Activated CD4-positive, CD25-positive, alpha-beta regulatory T cell treated with anti-CD3 and anti-CD28 coated beads, Interleukin-2, amount 50 U/mL, for 72 hours (primary cell): ENCODE results near the gene KDM6A.
"Not testable (repeated sequence)": the region's sequence is repeated elsewhere in the genome, so short reads cannot be mapped to it uniquely, and the experiment has no call there.

Experiments used
- DNase-seq: peaks from one replicate; pipeline ENCODE4 v3.0.0; 2021

KDM6A gene

DNA sequence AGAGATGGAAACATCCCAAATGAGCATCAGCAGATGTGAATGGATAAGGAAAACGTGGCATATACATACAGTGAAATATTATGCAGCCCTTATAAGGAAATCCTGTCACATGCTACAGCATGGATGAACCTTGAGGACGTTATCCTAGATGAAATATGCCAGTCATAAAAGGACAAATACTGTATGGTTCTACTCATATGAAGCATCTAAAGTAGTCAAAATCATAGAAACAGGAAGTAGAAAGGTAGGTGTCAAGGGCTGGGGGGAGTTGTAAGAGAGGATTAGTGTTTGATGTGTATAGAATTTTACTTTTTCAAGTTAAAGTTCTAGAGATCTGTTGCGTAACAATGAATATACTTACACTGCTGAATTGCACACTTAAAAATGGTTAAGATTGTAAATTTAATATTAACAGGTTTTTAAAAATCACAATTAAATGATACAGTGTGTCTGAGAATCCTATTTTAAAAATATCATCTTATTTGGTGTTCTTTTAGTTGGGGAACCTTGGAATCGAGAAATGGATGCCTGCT lies 58.5 kb downstream of the KDM6A start:
- DNase-seq: no peak

DNA sequence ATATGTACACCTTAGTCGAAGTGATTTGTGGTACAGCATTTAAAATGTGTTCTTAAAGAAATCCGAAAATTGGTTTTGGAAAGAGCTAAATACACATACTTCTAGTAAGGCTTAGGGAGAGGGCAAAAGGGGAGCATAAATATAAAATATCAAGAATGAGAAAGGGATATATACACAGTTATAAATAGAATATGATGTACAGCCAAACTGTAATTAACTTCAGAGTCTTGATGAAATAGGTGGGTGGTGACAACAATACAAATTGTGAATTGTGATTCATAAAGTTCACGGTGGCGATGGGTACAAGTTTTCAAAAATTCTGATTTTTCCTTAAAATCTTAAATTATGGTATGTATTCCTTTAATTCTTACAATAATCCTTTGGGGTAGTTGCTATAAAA lies 62.2 kb downstream of the KDM6A start:
- no peak for DNase-seq

DNA sequence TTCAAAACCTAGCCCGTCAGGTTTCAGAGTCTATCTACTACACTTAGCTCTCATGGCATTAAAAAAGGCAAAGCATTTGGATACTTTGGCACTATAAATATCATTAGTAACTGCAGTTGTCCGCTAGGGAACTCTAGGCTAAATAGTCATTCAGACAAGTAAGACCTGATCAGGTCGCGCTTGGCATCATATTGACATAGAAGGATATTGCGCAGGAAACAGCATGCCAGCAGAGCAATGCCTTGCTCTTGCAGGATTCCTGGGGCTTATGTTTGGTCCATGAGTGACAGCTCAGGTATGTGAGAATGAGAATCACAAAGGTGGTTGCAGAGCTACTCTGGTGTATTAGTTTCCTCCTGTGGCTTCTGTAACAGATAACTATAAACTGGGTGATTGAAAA lies 62.7 kb downstream of the KDM6A start:
- no peak for DNase-seq

GRCh38 chrX:44937606-44938005 lies 64.6 kb downstream of the KDM6A start:
- no peak for DNase-seq

DNA sequence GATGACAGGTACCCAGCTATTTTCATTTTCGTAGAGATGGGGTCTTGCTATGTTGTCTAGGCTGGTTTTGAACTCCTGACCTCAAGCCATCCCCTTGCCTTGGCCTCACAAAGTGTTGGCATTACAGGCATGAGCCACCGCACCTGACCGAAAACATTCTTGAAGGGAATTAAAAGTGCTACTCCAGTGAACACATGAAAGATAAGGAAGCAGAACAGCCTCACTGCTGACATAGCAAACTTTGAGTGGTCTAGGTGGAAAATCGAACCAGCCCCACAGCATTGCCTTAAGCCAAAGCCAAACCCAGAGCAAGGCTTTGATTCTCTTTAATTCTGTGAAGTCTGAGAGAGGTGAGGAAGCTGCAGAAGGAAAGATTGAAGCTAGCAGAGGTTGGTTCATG lies 65.1 kb downstream of the KDM6A start:
- no peak for DNase-seq

DNA sequence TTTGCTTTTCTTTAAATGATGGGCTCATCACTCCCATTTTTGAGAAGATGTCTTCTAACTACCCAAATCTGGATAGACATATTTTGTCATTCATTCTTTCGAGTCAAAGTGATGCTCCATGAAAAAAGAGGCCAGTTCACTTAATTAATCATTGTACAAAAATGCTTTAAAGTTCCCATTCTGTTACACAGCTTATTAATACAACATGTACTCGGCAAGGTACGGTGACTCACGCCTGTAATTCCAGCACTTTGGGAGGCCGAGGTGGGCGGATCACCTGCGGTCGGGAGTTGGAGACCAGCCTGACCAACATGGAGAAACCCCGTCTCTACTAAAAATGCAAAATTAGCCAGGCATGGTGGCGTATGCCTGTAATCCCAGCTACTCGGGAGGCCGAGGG lies 67.6 kb downstream of the KDM6A start:
- DNase-seq: not testable (repeated sequence)

- DNase-seq: no peak
Observed at GRCh38 chrX:44943007-44943406, 70.0 kb downstream of the KDM6A start.

DNA sequence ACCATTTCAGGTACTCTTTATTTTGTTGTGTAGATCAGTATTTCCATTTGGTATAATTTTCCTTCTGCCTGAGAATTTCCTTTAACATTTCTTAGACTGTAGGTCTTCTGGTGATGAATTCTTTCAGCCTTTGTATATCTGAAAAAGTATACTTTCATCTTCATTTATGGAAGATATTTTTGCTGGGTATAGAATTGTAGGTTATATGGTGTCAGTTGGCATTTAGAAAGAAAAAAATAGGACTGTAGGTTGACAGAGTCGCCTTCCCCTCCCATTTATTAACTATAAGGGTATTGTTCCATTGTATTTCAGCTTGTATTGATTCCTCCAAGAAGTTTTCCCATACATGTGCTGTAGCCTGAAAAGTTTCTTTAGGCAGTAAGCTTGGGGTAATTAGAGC lies 71.9 kb downstream of the KDM6A start:
- no peak for DNase-seq

GRCh38 chrX:44945736-44946135 lies 72.7 kb downstream of the KDM6A start:
- no peak for DNase-seq

DNA sequence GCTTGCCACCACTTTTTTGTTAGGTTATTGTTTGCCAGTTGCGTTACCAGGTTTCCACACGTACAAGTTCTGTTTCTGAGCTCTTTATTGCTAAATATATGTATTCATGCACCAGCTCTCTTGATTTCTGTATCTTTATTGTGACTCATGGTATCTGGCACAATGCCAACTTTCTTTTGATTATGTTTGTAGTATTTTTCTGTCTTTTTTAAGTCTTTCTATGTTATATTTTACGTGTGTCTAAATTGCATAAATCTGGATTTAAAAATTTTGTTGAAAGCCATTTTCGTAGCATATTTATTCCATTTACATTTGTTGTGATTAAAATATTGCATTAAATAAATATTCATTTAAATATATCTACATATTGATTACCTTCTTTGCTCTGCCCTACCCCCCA lies 73.8 kb downstream of the KDM6A start:
- DNase-seq: no peak

DNA sequence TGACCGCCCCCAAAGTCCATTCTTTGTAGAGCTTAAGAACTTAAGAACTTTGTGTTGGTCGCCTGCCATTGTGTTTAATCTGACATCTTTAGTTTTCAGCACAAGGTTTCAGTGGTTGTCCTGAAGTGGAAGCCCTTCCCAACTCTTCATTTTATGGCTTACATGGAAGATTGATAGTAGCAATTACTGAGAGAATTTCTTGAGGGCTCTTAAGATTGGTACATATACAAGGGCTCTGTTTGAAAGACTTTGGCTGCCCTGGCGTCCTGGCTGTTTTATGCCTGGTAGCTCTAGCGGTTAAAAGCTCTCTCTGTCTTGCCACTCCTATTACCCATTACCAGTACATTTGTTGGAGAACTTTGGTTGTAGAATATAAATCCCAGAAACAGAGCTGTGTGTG lies 75.0 kb downstream of the KDM6A start:
- no peak for DNase-seq

GRCh38 chrX:44948406-44948805 lies 75.4 kb downstream of the KDM6A start:
- DNase-seq: no peak

DNA sequence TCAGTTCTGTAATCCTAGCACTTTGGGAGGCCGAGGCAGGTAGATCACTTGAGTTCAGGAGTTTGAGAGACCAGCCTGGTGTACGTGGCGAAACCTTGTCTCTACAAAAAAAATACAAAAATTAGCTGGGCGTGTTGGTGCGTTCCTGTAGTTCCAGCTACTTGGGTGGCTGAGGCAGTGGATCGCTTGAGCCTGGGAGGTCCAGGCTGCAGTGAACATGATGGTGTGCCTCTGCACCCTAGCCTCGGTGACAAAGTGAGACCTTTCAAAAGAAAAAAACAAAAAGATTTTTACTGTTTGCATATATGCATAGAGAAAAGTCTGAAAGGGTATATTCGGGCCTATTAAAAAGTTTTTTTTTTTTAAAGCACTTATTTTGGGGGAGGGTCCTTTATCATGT lies 76.1 kb downstream of the KDM6A start:
- DNase-seq: no peak

- DNase-seq: not testable (repeated sequence)
Observed at GRCh38 chrX:44950471-44951366, 77.7 kb downstream of the KDM6A start.

DNA sequence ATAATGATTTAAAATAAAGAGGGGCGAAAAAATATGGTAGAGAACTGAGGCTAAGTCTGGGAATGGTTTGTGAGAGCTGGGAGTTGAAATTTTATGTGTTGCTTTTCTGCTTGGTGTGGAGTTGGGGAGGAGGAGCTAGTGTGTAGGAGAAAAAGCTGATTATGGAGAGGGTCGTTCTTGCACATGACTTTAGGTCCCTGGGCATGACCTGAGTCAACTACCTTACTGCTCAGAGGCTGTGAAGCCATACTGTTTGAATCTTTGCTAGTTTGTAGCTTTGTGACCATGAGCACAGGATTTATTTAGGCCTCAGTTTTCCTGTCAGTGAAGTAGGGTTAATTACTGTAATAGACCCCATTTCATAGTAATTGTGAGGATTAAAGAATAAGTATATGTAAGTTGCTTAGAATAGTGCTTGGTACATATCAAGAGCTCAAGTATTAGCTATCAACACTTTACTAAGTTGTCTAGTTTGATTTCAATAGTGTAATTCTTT lies 78.6 kb downstream of the KDM6A start:
- no peak for DNase-seq

DNA sequence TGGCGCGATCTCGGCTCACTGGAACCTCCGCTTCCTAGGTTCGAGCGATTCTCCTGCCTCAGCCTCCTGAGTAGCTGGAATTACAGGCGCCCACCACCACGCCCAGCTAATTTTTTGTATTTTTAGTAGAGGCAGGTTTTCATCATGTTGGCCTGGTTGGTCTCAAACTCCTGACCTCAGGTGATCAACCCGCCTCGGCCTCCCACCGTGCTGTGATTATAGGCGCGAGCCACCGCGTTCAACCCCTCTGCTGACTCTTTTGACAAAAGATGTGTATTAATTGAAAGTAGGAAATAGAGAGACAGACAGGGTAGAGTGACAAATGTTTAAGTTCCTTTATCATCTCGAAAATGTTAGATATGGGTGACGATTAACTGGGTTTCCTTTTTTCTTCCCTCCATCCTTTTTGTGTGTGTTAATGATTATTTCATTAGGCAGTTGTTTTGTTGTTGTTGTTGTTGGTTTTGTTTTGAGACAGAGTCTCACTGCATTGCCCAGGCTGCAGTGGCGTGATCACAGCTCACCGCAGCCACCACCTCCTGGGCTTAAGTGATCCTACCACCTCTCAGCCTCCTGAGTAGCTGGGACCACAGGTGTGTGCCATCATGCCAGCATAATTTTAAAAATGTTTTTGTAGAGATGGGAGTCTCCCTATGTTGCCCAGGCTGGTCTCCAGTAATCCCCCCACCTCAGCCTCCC lies 79.5 kb downstream of the KDM6A start:
- no peak for DNase-seq

GRCh38 chrX:44953734-44954502 lies 80.9 kb downstream of the KDM6A start:
- DNase-seq: no peak

DNA sequence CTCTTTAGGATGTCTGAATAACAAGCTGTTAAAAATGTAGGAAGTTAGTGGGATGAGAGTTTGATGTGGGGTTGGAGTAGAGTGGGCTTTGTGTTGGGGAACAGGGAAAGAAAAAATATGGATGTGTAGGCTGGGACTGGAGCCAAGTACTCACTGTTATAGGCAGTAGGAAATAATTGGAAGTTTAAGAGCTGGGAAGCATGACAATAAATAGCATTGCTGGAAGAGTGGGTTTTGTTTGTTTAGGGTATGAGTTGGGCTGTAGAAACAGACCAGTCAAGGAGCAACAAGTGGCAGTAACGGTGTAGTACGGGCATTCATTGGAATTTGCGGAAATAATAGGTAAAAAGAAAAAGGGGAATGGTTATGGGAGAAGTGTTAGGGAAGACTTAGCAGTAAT lies 81.6 kb downstream of the KDM6A start:
- DNase-seq: no peak

DNA sequence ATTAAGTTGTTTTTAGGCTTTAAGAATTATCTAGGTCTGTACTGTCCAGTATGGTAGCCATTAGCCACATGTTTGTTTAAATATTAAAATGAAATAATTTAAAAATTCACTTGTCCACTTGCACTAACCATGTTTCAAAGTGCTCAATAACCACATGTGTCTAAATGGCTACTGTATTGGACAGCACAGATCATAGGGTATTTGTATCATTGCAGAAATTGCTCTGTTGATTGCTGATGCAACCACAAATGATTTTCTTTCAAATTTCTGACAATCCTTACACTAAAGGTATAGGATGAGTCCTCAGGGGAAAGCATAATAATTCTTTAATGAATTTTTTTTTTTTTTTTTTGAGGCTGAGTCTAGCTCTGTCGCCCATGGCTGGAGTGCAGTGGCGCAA lies 84.9 kb downstream of the KDM6A start:
- no peak for DNase-seq

GRCh38 chrX:44958480-44958879 lies 85.5 kb downstream of the KDM6A start:
- no peak for DNase-seq

DNA sequence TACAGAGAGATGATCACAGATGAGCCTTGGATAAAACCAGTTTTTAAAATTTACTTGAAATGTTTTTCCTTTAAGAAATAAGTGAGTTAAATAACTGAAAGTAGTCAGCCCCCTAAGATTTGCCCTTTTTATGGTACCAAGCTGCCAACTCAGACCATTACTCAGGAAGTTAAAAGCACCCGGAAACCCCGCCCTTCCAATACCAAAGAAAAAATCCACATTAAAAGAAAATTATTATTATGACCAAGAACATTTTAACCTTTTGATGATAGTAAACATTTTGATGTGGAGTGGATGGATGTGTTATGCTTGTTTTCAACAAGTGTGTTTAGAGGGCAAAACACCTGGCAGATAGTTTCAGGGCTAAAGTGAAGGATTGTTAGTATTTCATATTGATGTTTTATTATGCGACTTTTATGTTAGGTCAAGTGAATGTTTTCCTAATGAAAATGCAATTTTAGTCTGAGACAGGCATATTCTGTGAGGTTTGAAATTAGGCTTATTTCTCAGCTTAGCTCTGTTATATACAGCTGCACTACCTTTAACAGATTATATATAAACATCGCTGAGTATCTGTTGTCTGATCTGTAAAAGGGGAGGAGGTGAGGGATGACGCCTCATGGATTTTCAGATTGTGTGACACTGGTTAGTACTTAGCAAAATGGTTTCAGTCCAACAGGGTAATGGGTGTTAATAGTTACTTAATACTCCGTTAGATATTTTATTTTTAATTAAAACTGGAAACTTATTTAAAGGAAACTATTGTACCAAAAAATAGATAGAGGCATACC lies 89.0 kb downstream of the KDM6A start:
- no peak for DNase-seq

GRCh38 chrX:44962944-44963343 lies 90.0 kb downstream of the KDM6A start:
- DNase-seq: no peak
